Endothelial cell of umbilical vein (primary cell): ENCODE results near the gene PCGF2. TPM values are rescaled to one million over a fixed set of nuclear protein-coding genes. Genes with fewer than 3 reads are reported as not detected.

Experiments used
- BruUV-seq: library from RNA; stranded (reverse); fragments of 400-500 nt; replicated peaks from 2 replicates; lab custom pipeline; 2021; lab: Mats Ljungman, UMichigan
- CTCF ChIA-PET: fragments of 300-600, 350-600 bp; sonication (Branson Sonifier 250); formaldehyde crosslinking; loops from one replicate; lab custom pipeline; 2021; ENCODE audit warnings: antibody characterized with exemption, inconsistent platforms; lab: Charles Lee
- POLR2A ChIA-PET: fragments of 300-600, 350-600 bp; sonication (Branson Sonifier 250); formaldehyde crosslinking; loops from one replicate; lab custom pipeline; 2021; ENCODE audit warnings: antibody characterized with exemption, inconsistent platforms; lab: Charles Lee
- DNase-seq: peaks from one replicate; pipeline ENCODE4 v3.0.0-alpha.2; 2011; ENCODE audit warnings: low read depth, low spot score
- FAIRE-seq: peaks from 2 replicates; lab custom pipeline; 2011; peaks lifted over from hg19 to GRCh38; lab: Jason Lieb, UNC
- H2AFZ ChIP-seq: 2 replicates; pipeline ENCODE4 v1.6.0; 2012; ENCODE audit warnings: low read depth, low read length, control low read depth, inconsistent platforms
- H3K27ac ChIP-seq: 2 replicates; pipeline ENCODE4 v1.5.1; 2011; ENCODE audit warnings: low read depth, mild to moderate bottlenecking, control low read depth, low read length, moderate library complexity; ENCODE audit not compliant: insufficient read depth
- H3K27me3 ChIP-seq, 2 experiments: 2 replicates each; pipeline versions ENCODE4 v1.6.0 to v1.6.1; 2011; ENCODE audit warnings: low read length in 2 of 2, mixed read lengths in 1 of 2; ENCODE audit not compliant: control insufficient read depth in 2 of 2, insufficient read depth in 2 of 2
- H3K36me3 ChIP-seq, 2 experiments: 2 replicates in 1 of 2; 3 replicates in 1 of 2; pipeline ENCODE4 v1.5.1; 2011; ENCODE audit warnings: low read length in 2 of 2, mild to moderate bottlenecking in 1 of 2, moderate library complexity in 1 of 2; ENCODE audit not compliant: control insufficient read depth in 2 of 2, insufficient read depth in 2 of 2; ENCODE audit errors: extremely low read depth in 1 of 2
- H3K4me1 ChIP-seq: 3 replicates; pipeline ENCODE4 v1.5.1; 2011; ENCODE audit warnings: mild to moderate bottlenecking, low read length; ENCODE audit not compliant: control insufficient read depth, insufficient read depth; ENCODE audit errors: extremely low read depth
- H3K4me2 ChIP-seq: 2 replicates; pipeline ENCODE4 v1.6.1; 2011; ENCODE audit warnings: low read length, control low read depth, mixed read lengths; ENCODE audit not compliant: insufficient read depth
- H3K4me3 ChIP-seq, 3 experiments: fragments of 200-600 bp in 1 of 3; sonication (generic), shearing (Covaris generic) in 1 of 3; replicated peaks in 1 of 3; 2 replicates each; pipeline ENCODE4 v1.5.1; 2011 to 2016; ENCODE audit warnings: control low read depth in 3 of 3, low read length in 3 of 3, mild to moderate bottlenecking in 2 of 3, inconsistent platforms in 1 of 3, low read depth in 1 of 3, moderate library complexity in 1 of 3; ENCODE audit not compliant: insufficient read depth in 1 of 3
- H3K79me2 ChIP-seq: 2 replicates; pipeline ENCODE4 v1.6.0; 2012; ENCODE audit warnings: low read length, inconsistent platforms; ENCODE audit not compliant: control insufficient read depth, insufficient read depth
- H3K9ac ChIP-seq: replicated peaks from 2 replicates; pipeline ENCODE3; 2011; ENCODE audit warnings: low read length, control low read depth; ENCODE audit not compliant: insufficient read depth; ENCODE audit errors: extremely low read depth
- H3K9me1 ChIP-seq: replicated peaks from 3 replicates; pipeline ENCODE4 v1.6.0; 2011; ENCODE audit warnings: mild to moderate bottlenecking, low read length; ENCODE audit not compliant: control insufficient read depth, insufficient read depth; ENCODE audit errors: extremely low read depth
- H3K9me3 ChIP-seq: replicated peaks from 2 replicates; pipeline ENCODE4 v1.5.1; 2012; ENCODE audit warnings: low read length, inconsistent platforms; ENCODE audit not compliant: control insufficient read depth, insufficient read depth
- H4K20me1 ChIP-seq: replicated peaks from 2 replicates; pipeline ENCODE3; 2011; ENCODE audit warnings: mild to moderate bottlenecking, low read length; ENCODE audit not compliant: control insufficient read depth, insufficient read depth; ENCODE audit errors: extremely low read depth
- EZH2 ChIP-seq: IDR thresholded peaks from 2 replicates; pipeline ENCODE4 v1.6.1; 2012; ENCODE audit warnings: borderline replicate concordance, low read depth, mild to moderate bottlenecking, moderate library complexity, low read length, inconsistent platforms; ENCODE audit not compliant: severe bottlenecking
- FOS ChIP-seq: IDR thresholded peaks from 2 replicates; pipeline ENCODE4 v1.6.1; 2011; ENCODE audit warnings: mild to moderate bottlenecking, low read length, moderate library complexity, borderline replicate concordance; ENCODE audit not compliant: insufficient read depth
- GATA2 ChIP-seq: IDR thresholded peaks from 2 replicates; pipeline ENCODE4 v1.7.0; 2011; ENCODE audit warnings: low read depth, mild to moderate bottlenecking, moderate library complexity, mixed read lengths, low read length; ENCODE audit not compliant: insufficient read length, insufficient read depth
- JUN ChIP-seq: IDR thresholded peaks from 2 replicates; pipeline ENCODE4 v1.6.1; 2011; ENCODE audit warnings: borderline replicate concordance, low read depth; ENCODE audit not compliant: insufficient read length, insufficient read depth
- MAX ChIP-seq: IDR thresholded peaks from 2 replicates; pipeline ENCODE4 v1.6.1; 2011; ENCODE audit not compliant: insufficient read depth, insufficient read length
- MYC ChIP-seq: IDR thresholded peaks from one replicate; pipeline ENCODE4 v1.6.1; 2011; ENCODE audit warnings: mild to moderate bottlenecking, low read depth, low read length
- POLR2A ChIP-seq: IDR thresholded peaks from 2 replicates; pipeline ENCODE4 v1.6.1; 2012; ENCODE audit warnings: low read depth, mild to moderate bottlenecking, control low read depth, low read length
- POLR2AphosphoS5 ChIP-seq: IDR thresholded peaks from 2 replicates; pipeline ENCODE4 v1.6.1; 2012; ENCODE audit warnings: low read depth, mild to moderate bottlenecking, control low read depth, low read length, moderate library complexity; ENCODE audit not compliant: insufficient read depth
- dilution Hi-C: fragments of 300-500 bp; cut with MboI; formaldehyde crosslinking; loops from one replicate; pipeline ENCODE4 v1.15.0; 2019; ENCODE audit warnings: low sequenced_read_pairs; ENCODE audit not compliant: extremely low pct_ligation_motif_present
- intact Hi-C: fragments of 100-400 bp; cut with micrococcal nuclease; formaldehyde crosslinking; loops from one replicate; pipeline ENCODE4 v1.10.0; 2022
- polyA plus RNA-seq, 4 experiments: library from polyadenylated mRNA; depleted of rRNA in 3 of 4; stranded (reverse) in 3 of 4; unstranded in 1 of 4; fragments of >200 nt; gene quantifications; 2 replicates each; pipeline versions ENCODE4 v1.2.1 to v1.2.3, GENCODE V29; 2011 to 2012; ENCODE audit warnings: missing spikeins in 1 of 4
- total RNA-seq: library from RNA; stranded (reverse); gene quantifications from 2 replicates; pipeline ENCODE4 v1.2.3, GENCODE V29; 2021
- TF ChIP-seq, protein P1 (sequence below), 2 donors: IDR thresholded peaks; 1 replicate in 1 of 2; 2 replicates in 1 of 2; pipeline ENCODE4 v1.5.1; 2011; ENCODE audit warnings: low read length in 2 of 2, mild to moderate bottlenecking in 2 of 2, moderate library complexity in 2 of 2, control low read depth in 1 of 2, inconsistent platforms in 1 of 2, low read depth in 1 of 2; ENCODE audit not compliant: insufficient read depth in 1 of 2; ENCODE audit errors: extremely low read depth in 1 of 2

The PCGF2 gene
- total and polyA plus RNA-seq, 2 donors (not counting 3 experiments of a cell fraction or from before 2014, with no cell fraction given) = 39.8 to 78.4 TPM

DNA sequence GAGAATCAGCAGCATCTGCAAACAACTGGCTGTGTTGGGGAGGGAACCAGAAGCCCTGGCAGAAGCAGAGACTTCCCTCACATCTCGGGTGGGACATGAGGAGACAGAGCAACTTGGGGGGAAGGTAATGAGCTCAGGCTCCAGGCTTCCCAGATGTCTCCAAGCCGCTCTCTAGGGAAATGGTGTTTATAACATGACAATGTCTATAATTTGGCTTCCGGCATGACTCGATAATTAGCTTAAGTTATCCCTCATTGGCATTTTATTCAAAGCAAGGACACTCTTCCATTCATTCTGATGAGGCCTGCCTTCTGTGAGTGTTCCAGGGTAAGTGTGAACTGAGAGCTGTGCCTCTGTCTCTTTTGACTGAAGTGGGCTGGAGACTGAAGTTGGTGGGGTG is 57.8 kb downstream of the PCGF2 start:
- DNase-seq (no peak), FAIRE-seq (no peak)
- no peak overlapping the region for H3K4me3 ChIP-seq
- peaks cover 6% of the 10 kb centered on the region for H3K4me1 ChIP-seq
- H3K4me2 ChIP-seq = no peak overlapping the region
- H3K79me2 ChIP-seq = no peaks in the 10 kb centered on the region
- no peak overlapping the region for H3K27ac ChIP-seq
- H2AFZ ChIP-seq = no peak overlapping the region
- H4K20me1 ChIP-seq = no peaks in the 10 kb centered on the region
- H3K27me3 ChIP-seq = no peaks in the 10 kb centered on the region
- no peaks in the 10 kb centered on the region for H3K9me1 ChIP-seq
- dilution Hi-C loops = no loop called here
- ChIA-PET POLR2A (no interaction called here), CTCF (interaction anchor here (0.6 to 3.0 kb wide), 5 partner anchors 12 to 45 kb away, joined by 3 to 11 read pairs (median 3); no protein-coding TSS in a partner anchor)
- intact Hi-C loops = no loop called here
- no peak for TF ChIP-seq FOS
- TF ChIP-seq, protein P1, sequence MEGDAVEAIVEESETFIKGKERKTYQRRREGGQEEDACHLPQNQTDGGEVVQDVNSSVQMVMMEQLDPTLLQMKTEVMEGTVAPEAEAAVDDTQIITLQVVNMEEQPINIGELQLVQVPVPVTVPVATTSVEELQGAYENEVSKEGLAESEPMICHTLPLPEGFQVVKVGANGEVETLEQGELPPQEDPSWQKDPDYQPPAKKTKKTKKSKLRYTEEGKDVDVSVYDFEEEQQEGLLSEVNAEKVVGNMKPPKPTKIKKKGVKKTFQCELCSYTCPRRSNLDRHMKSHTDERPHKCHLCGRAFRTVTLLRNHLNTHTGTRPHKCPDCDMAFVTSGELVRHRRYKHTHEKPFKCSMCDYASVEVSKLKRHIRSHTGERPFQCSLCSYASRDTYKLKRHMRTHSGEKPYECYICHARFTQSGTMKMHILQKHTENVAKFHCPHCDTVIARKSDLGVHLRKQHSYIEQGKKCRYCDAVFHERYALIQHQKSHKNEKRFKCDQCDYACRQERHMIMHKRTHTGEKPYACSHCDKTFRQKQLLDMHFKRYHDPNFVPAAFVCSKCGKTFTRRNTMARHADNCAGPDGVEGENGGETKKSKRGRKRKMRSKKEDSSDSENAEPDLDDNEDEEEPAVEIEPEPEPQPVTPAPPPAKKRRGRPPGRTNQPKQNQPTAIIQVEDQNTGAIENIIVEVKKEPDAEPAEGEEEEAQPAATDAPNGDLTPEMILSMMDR (IDR thresholded peaks at IDR 0.05; ENCODE audit: extremely low read depth in 1 of 2, insufficient read depth in 1 of 2, low read depth in 1 of 2, low read length in 2 of 2) = no peak
- no peak for TF ChIP-seq EZH2
- no peak for TF ChIP-seq GATA2
- no peak for TF ChIP-seq JUN
- no peak for TF ChIP-seq MAX
- TF ChIP-seq POLR2AphosphoS5 = no peak
- no peak for TF ChIP-seq MYC
- TF ChIP-seq POLR2A = no peak
- no peaks in the 10 kb centered on the region for H3K36me3 ChIP-seq
- H3K9ac ChIP-seq = no peak overlapping the region
- BruUV-seq = no TSS peak
- H3K9me3 ChIP-seq = no peaks in the 10 kb centered on the region
